OCI-LY7 (cell line): ENCODE results near the gene PITPNC1. TPM values are rescaled to one million over a fixed set of nuclear protein-coding genes. Genes with fewer than 3 reads are reported as not detected.

Experiments used
- BruUV-seq: library from RNA; stranded (reverse); fragments of 400-500 nt; replicated peaks from 2 replicates; lab custom pipeline; 2021; lab: Mats Ljungman, UMichigan
- CTCF ChIA-PET: fragments of 300-600 bp; sonication (Branson Sonifier 250); formaldehyde crosslinking; loops from one replicate; lab custom pipeline; 2022; ENCODE audit warnings: antibody characterized with exemption; ENCODE audit not compliant: unreplicated experiment; lab: Charles Lee
- POLR2A ChIA-PET: fragments of 300-600 bp; sonication (Branson Sonifier 250); formaldehyde crosslinking; loops from one replicate; lab custom pipeline; 2022; ENCODE audit warnings: antibody characterized with exemption; lab: Charles Lee
- DNase-seq: peaks from one replicate; pipeline ENCODE4 v3.0.0-alpha.2; 2015; ENCODE audit warnings: low spot score
- H2AFZ ChIP-seq: fragments of 200-600 bp; sonication (generic), shearing (Covaris generic); 2 replicates; pipeline ENCODE4 v1.6.1; 2014; ENCODE audit warnings: mild to moderate bottlenecking, antibody characterized with exemption, low read length, moderate library complexity
- H3K27ac ChIP-seq: fragments of 200-600 bp; sonication (generic); 2 replicates; pipeline ENCODE4 v1.5.1; 2014; ENCODE audit warnings: mixed run types, low read depth, mild to moderate bottlenecking, moderate library complexity, low read length, inconsistent platforms; ENCODE audit not compliant: poor library complexity, severe bottlenecking
- H3K36me3 ChIP-seq: fragments of 200-600 bp; sonication (generic); 2 replicates; pipeline ENCODE4 v1.6.1; 2014; ENCODE audit warnings: mild to moderate bottlenecking, antibody characterized with exemption, low read length, moderate library complexity, mixed read lengths; ENCODE audit not compliant: insufficient read depth
- H3K4me1 ChIP-seq: fragments of 200-600 bp; sonication (generic); 2 replicates; pipeline ENCODE4 v1.5.1; 2014; ENCODE audit warnings: mild to moderate bottlenecking, low read length; ENCODE audit not compliant: insufficient read depth, poor library complexity, severe bottlenecking
- H3K4me2 ChIP-seq: fragments of 200-600 bp; sonication (generic); 2 replicates; pipeline ENCODE4 v1.6.1; 2014; ENCODE audit warnings: mild to moderate bottlenecking, low read length
- H3K4me3 ChIP-seq: fragments of 200-600 bp; sonication (generic); 2 replicates; pipeline ENCODE4 v1.5.1; 2014; ENCODE audit warnings: mild to moderate bottlenecking, low read depth, low read length; ENCODE audit not compliant: poor library complexity, severe bottlenecking
- H3K79me2 ChIP-seq: fragments of 200-600 bp; sonication (generic); 2 replicates; pipeline ENCODE4 v1.6.1; 2016; ENCODE audit warnings: low read depth, mild to moderate bottlenecking, low read length, moderate library complexity, mixed read lengths; ENCODE audit not compliant: insufficient read depth
- H3K9me2 ChIP-seq: fragments of 200-600 bp; sonication (generic); 2 replicates; pipeline ENCODE4 v1.6.1; 2016; ENCODE audit warnings: mild to moderate bottlenecking, low read length, mixed read lengths; ENCODE audit not compliant: insufficient read depth
- H3K9me3 ChIP-seq: fragments of 200-600 bp; sonication (generic); 2 replicates; pipeline ENCODE4 v1.6.1; 2014; ENCODE audit warnings: mild to moderate bottlenecking, mixed run types, low read length, mixed read lengths
- H4K20me1 ChIP-seq: fragments of 200-600 bp; sonication (generic); 2 replicates; pipeline ENCODE4 v1.6.1; 2014; ENCODE audit warnings: mild to moderate bottlenecking, antibody characterized with exemption, low read length, moderate library complexity, mixed read lengths; ENCODE audit not compliant: insufficient read depth
- EZH2phosphoT487 ChIP-seq: fragments of 200-600 bp; sonication (generic); IDR thresholded peaks from 2 replicates; pipeline ENCODE4 v1.6.1; 2018; ENCODE audit warnings: low read depth, borderline replicate concordance, mild to moderate bottlenecking, mixed run types, antibody characterized with exemption, low read length, moderate library complexity, mixed read lengths
- intact Hi-C: fragments of 100-400 bp; cut with micrococcal nuclease; formaldehyde crosslinking; loops from one replicate; pipeline ENCODE4 v1.10.0; 2022; ENCODE audit not compliant: unreplicated experiment
- total RNA-seq, 2 experiments: library from RNA; depleted of rRNA in 1 of 2; stranded (reverse); fragments of >200 nt in 1 of 2; shearing (Covaris generic) in 1 of 2; gene quantifications; 2 replicates each; pipeline ENCODE4 v1.2.3, GENCODE V29; 2014 to 2022
- TF ChIP-seq, protein P1 (sequence below): fragments of 200-600 bp; sonication (generic); conservative IDR thresholded peaks from 2 replicates; pipeline ENCODE4 v1.5.1; 2014; ENCODE audit warnings: mild to moderate bottlenecking, antibody characterized with exemption, low read length, moderate library complexity, mixed read lengths

The PITPNC1 gene
- total RNA-seq, 2 experiments from 2014 or later = 14.3 to 21.1 TPM

DNA sequence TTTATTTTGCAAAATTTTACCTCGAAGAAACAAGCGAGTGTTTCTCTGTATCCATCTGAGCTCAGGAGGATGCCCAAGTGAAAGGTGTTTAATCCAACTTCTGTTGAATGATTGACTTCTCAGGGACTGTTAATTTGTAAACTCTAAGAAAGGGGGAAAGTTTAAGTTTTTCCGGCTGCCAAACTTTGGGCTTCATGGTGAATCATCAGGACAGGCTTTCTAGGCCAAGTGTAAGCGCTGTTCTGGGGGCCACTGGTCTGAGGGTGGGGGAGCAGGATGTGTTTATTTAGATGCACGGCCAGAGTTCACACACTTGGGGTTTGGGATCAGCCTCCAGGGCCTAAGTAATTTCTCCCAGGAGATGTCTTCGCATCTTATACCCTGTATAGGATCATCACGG, 110.4 kb downstream of the PITPNC1 start:
- H3K79me2 ChIP-seq = no peaks in the 10 kb centered on the region
- H3K9me3 ChIP-seq = no peaks in the 10 kb centered on the region
- no TSS peak for BruUV-seq
- intact Hi-C loops = no loop called here
- H2AFZ ChIP-seq = no peak overlapping the region
- TF ChIP-seq, protein P1, sequence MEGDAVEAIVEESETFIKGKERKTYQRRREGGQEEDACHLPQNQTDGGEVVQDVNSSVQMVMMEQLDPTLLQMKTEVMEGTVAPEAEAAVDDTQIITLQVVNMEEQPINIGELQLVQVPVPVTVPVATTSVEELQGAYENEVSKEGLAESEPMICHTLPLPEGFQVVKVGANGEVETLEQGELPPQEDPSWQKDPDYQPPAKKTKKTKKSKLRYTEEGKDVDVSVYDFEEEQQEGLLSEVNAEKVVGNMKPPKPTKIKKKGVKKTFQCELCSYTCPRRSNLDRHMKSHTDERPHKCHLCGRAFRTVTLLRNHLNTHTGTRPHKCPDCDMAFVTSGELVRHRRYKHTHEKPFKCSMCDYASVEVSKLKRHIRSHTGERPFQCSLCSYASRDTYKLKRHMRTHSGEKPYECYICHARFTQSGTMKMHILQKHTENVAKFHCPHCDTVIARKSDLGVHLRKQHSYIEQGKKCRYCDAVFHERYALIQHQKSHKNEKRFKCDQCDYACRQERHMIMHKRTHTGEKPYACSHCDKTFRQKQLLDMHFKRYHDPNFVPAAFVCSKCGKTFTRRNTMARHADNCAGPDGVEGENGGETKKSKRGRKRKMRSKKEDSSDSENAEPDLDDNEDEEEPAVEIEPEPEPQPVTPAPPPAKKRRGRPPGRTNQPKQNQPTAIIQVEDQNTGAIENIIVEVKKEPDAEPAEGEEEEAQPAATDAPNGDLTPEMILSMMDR = no peak
- TF ChIP-seq EZH2phosphoT487 = no peak
- no peaks in the 10 kb centered on the region for H3K4me1 ChIP-seq
- no peak overlapping the region for H3K4me2 ChIP-seq
- ChIA-PET CTCF (interaction anchor here (1.1 kb wide), 1 partner anchor 100 kb away, joined by 3 read pairs; no protein-coding TSS in a partner anchor), POLR2A (interaction anchor here (0.6 to 1.5 kb wide), 3 partner anchors 12 to 33 kb away, joined by 3 to 5 read pairs (median 5); no protein-coding TSS in a partner anchor)
- H3K27ac ChIP-seq = no peak overlapping the region
- no peaks in the 10 kb centered on the region; the same call in 1 of the 2 replicates for H4K20me1 ChIP-seq
- H3K36me3 ChIP-seq = no peaks in the 10 kb centered on the region
- H3K4me3 ChIP-seq = no peak overlapping the region
- H3K9me2 ChIP-seq = no peaks in the 10 kb centered on the region
- DNase-seq = no peak

DNA sequence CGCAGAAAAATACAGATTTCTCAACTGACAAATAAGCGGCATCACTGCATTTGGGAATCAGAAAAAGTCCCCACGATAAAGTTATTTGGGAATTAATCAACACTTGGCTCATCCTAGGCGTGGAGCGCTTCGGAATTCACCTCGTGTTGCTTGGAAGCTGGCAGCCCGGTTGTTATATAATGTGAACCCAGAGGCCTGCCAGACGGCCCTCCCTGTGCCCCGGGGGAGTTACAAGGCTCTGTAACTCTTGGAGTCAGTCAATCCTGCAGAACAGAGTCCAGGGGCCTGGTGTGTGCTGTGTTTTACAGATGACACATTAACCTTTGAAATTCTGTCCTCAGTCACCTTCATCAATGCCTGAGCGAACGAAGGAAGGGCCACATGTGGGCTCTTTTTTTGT, 111.1 kb downstream of the PITPNC1 start:
- Histone ChIP-seq H3K9me3 (no peaks in the 10 kb centered on the region), H3K4me3 (no peak overlapping the region), H3K79me2 (no peaks in the 10 kb centered on the region), H3K36me3 (no peaks in the 10 kb centered on the region), H3K4me1 (no peaks in the 10 kb centered on the region), H3K27ac (no peak overlapping the region), H2AFZ (no peak overlapping the region), H3K4me2 (no peak overlapping the region), H4K20me1 (no peaks in the 10 kb centered on the region; the same call in 1 of the 2 replicates), H3K9me2 (no peaks in the 10 kb centered on the region)
- TF ChIP-seq, protein P1 = no peak
- no peak for TF ChIP-seq EZH2phosphoT487
- POLR2A ChIA-PET = interaction anchor here (0.6 kb wide), 1 partner anchor 33 kb away, joined by 5 read pairs; no protein-coding TSS in a partner anchor
- BruUV-seq = no TSS peak
- DNase-seq = no peak
- CTCF ChIA-PET = no interaction called here
- intact Hi-C loops = no loop called here

DNA sequence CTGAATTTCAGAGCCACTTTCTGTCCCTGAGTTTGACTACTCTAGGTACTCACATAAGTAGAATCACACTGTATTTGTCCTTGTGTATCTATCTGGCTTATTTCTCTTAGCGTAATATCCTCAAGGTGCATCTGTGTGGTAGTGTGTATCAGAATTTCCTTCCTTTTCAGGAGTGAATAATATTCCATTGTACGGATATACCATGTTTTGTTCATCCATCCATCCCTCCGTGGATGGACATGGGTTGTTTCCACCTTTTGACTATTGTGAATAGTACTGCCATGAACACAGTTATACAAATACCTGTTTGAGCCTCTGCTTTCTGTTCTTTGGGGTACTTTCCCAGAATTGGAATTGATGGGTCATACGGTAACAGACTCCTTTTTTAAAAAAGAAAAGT, 111.7 kb downstream of the PITPNC1 start:
- intact Hi-C loops = no loop called here
- POLR2A ChIA-PET = no interaction called here
- H3K79me2 ChIP-seq = no peaks in the 10 kb centered on the region
- no peak overlapping the region for H3K27ac ChIP-seq
- no peak for TF ChIP-seq EZH2phosphoT487
- TF ChIP-seq, protein P1 = no peak
- CTCF ChIA-PET = no interaction called here
- H3K36me3 ChIP-seq = no peaks in the 10 kb centered on the region
- DNase-seq = no peak
- BruUV-seq = no TSS peak
- no peak overlapping the region for H2AFZ ChIP-seq
- H4K20me1 ChIP-seq = no peaks in the 10 kb centered on the region; the same call in 1 of the 2 replicates
- H3K4me1 ChIP-seq = no peaks in the 10 kb centered on the region
- H3K4me2 ChIP-seq = no peak overlapping the region
- no peak overlapping the region for H3K4me3 ChIP-seq
- H3K9me3 ChIP-seq = no peaks in the 10 kb centered on the region
- H3K9me2 ChIP-seq = no peaks in the 10 kb centered on the region
